ENCODE data around the gene HSF2BP.
"Not testable (repeated sequence)": the region's sequence is repeated elsewhere in the genome, so short reads cannot be mapped to it uniquely, and the experiment has no call there.

HSF2BP gene

DNA sequence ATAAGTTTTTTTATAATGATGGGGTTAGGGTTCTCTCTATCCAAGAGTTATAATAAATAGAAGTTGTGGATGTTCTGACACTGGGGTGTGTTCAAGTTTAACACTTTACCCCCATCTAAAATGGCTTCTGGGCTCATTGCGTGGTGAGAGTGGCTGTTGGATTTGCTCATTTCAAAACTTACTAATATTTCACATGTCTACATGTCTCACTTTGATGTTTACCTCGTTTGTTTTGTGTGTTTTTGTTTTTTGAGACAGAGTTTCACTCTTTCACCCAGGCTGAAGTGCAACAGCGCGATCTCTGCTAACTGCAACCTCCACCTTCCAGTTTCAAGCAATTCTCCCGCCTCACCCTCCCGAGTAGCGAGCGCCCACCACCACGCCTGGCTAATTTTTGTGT is 3.7 kb upstream of the HSF2BP start:
- Histone ChIP-seq H3K27me3 (replicated peaks; ENCODE audit: control insufficient read depth, insufficient read depth, low read length) (no peaks in the 10 kb centered on the region), H3K4me3 (ENCODE audit: low read length) (no peak overlapping the region), H3K36me3 (ENCODE audit: control insufficient read depth, insufficient read depth, low read length, severe bottlenecking) (peaks cover 33% of the 10 kb centered on the region), H3K9ac (ENCODE audit: low read length) (no peak overlapping the region), H3K9me3 (ENCODE audit: control insufficient read depth, low read length) (no peaks in the 10 kb centered on the region), H3K4me1 (ENCODE audit: control insufficient read depth, insufficient read depth, low read length) (peaks cover 25% of the 10 kb centered on the region)
- DNase-seq (ENCODE audit: low read depth), result no peak

GRCh38 chr21:43662286-43662685 is 3.0 kb upstream of the HSF2BP start:
- Histone ChIP-seq H3K4me1 (ENCODE audit: control insufficient read depth, insufficient read depth, low read length) (peaks cover 19% of the 10 kb centered on the region), H3K36me3 (ENCODE audit: control insufficient read depth, insufficient read depth, low read length, severe bottlenecking) (peaks cover 33% of the 10 kb centered on the region), H3K27me3 (replicated peaks; ENCODE audit: control insufficient read depth, insufficient read depth, low read length) (no peaks in the 10 kb centered on the region), H3K9me3 (ENCODE audit: control insufficient read depth, low read length) (no peaks in the 10 kb centered on the region), H3K9ac (ENCODE audit: low read length) (no peak overlapping the region), H3K4me3 (ENCODE audit: low read length) (no peak overlapping the region)
- no peak for DNase-seq (ENCODE audit: low read depth)

DNA sequence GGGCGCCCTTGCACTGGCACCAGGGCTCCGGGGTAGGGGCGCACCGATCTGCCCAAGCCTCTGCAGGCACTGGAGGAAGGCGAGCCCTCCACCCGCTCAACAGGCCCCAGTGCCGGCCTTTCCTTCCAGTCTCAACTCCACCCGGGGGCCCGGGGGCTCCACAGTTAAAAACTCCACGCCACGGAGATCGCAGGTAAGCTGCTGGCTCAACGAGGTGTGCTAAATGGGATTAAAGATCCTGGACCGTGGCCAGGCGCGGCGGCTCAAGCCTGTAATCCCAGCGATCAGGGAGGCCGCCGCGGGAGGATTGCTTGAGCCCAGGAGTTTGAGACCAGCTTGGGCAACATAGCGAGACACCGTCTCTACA is 536 bp downstream of the HSF2BP start:
- peaks cover 10% of the 10 kb centered on the region for H3K36me3 ChIP-seq (ENCODE audit: control insufficient read depth, insufficient read depth, low read length, severe bottlenecking)
- no peaks in the 10 kb centered on the region for H3K27me3 ChIP-seq (replicated peaks; ENCODE audit: control insufficient read depth, insufficient read depth, low read length)
- H3K4me1 ChIP-seq (ENCODE audit: control insufficient read depth, insufficient read depth, low read length), result peaks cover 20% of the 10 kb centered on the region
- no peaks in the 10 kb centered on the region for H3K9me3 ChIP-seq (ENCODE audit: control insufficient read depth, low read length)
- H3K4me3 ChIP-seq (ENCODE audit: low read length), result peak overlapping the region; percentile 90
- H3K9ac ChIP-seq (ENCODE audit: low read length), result peak overlapping the region; percentile 89
- DNase-seq (ENCODE audit: low read depth), result no peak

DNA sequence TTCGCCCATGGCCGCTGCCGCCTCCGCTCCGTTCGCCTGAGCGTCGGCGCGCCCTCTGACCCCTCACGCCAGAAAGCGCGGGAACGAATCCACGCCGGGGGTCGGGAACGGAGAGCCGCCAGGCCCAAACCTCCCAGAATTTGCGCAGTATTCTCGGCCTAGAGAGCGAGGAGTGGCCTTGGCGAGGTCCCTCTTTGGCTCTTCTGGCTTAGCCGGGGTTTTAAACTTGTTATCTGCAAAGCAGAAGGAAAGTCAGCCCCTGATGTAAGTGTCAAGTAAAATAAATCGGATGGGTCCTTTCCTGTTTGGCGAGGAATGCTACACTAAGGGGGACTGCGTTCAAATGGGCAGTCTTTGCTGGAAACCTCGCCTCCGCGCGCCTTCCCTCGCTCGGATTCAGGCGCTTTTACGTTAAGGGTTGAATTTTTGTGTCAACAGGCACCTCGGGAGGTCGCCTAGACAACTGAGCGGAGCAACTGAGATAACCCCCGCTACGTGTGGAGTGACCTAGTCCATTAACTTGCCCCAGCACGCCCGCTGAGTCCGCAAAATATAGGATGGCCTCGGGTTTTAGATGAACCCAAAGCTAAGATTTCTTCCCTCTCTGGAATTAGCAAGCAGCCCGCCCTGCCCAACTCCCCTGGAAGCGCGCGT is 1.1 kb downstream of the HSF2BP start:
- no peak overlapping the region for H3K9ac ChIP-seq (ENCODE audit: low read length)
- no peak overlapping the region for H3K4me3 ChIP-seq (ENCODE audit: low read length)
- no peak for DNase-seq (ENCODE audit: low read depth)
- peaks cover 9% of the 10 kb centered on the region for H3K36me3 ChIP-seq (ENCODE audit: control insufficient read depth, insufficient read depth, low read length, severe bottlenecking)
- H3K27me3 ChIP-seq (replicated peaks; ENCODE audit: control insufficient read depth, insufficient read depth, low read length), result no peaks in the 10 kb centered on the region
- no peaks in the 10 kb centered on the region for H3K9me3 ChIP-seq (ENCODE audit: control insufficient read depth, low read length)
- H3K4me1 ChIP-seq (ENCODE audit: control insufficient read depth, insufficient read depth, low read length), result peaks cover 20% of the 10 kb centered on the region

GRCh38 chr21:43657355-43658087 is 1.8 kb downstream of the HSF2BP start:
- Histone ChIP-seq H3K9me3 (ENCODE audit: control insufficient read depth, low read length) (no peaks in the 10 kb centered on the region), H3K36me3 (ENCODE audit: control insufficient read depth, insufficient read depth, low read length, severe bottlenecking) (peaks cover 5% of the 10 kb centered on the region), H3K4me3 (ENCODE audit: low read length) (no peak overlapping the region), H3K9ac (ENCODE audit: low read length) (no peak overlapping the region), H3K27me3 (replicated peaks; ENCODE audit: control insufficient read depth, insufficient read depth, low read length) (no peaks in the 10 kb centered on the region), H3K4me1 (ENCODE audit: control insufficient read depth, insufficient read depth, low read length) (peaks cover 20% of the 10 kb centered on the region)
- no peak for DNase-seq (ENCODE audit: low read depth)

DNA sequence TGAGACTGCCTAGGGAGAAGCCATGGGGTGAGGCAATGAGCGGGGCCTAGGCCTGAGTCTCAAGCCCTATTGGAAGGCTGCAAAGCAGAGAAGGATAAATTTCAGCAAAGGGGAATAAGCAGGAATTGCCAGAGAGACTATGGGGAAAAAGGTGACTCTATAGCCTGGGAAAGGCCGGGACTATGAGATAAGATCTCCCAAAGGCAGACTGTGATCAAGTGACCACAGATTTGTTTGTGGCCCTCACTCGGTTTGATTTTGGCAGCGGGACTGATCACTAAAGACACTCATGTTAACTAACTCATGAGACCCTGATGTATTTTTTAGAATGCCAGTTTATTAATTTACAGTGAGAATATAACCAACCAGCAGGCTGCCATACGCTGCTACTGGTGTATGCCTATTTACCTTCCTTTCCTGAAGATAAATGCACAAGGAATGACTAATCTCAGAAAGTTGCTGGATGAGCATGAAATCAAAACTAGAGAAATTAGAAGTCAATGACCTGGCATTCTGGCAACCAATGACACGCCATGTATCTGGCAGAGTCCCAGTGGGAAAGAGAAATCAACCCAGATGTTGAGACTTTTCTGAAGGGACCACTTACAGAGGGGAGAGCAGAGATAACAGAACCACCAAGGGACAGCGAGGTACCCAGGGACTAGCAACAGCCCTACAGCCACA is 4.3 kb downstream of the HSF2BP start:
- H3K36me3 ChIP-seq (ENCODE audit: control insufficient read depth, insufficient read depth, low read length, severe bottlenecking), result no peaks in the 10 kb centered on the region
- H3K4me3 ChIP-seq (ENCODE audit: low read length), result no peak overlapping the region
- H3K9me3 ChIP-seq (ENCODE audit: control insufficient read depth, low read length), result no peaks in the 10 kb centered on the region
- DNase-seq (ENCODE audit: low read depth), result no peak
- no peaks in the 10 kb centered on the region for H3K27me3 ChIP-seq (replicated peaks; ENCODE audit: control insufficient read depth, insufficient read depth, low read length)
- H3K9ac ChIP-seq (ENCODE audit: low read length), result no peak overlapping the region
- H3K4me1 ChIP-seq (ENCODE audit: control insufficient read depth, insufficient read depth, low read length), result peaks cover 7% of the 10 kb centered on the region

DNA sequence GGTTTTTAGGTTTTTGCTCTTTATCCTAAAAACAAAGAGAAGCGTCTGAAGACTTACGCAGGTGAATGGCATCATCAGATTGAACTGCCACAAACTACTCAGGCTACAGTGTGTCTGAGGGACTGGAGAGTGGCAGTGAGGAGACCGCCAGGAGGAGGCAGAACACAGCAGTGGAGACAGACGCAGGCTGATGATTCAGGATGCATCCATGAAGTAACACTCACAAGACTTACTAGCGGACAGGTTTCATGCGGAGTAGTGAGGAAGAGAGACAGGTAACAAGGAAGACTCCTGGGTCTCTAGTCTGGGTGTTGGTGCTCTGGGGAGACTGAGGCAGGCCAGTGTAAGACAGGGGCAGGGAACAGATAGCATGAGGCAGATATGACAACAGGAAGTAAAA is 5.7 kb downstream of the HSF2BP start:
- Histone ChIP-seq H3K27me3 (replicated peaks; ENCODE audit: control insufficient read depth, insufficient read depth, low read length) (no peaks in the 10 kb centered on the region), H3K4me1 (ENCODE audit: control insufficient read depth, insufficient read depth, low read length) (peaks cover 4% of the 10 kb centered on the region), H3K4me3 (ENCODE audit: low read length) (no peak overlapping the region), H3K36me3 (ENCODE audit: control insufficient read depth, insufficient read depth, low read length, severe bottlenecking) (no peaks in the 10 kb centered on the region), H3K9me3 (ENCODE audit: control insufficient read depth, low read length) (no peaks in the 10 kb centered on the region), H3K9ac (ENCODE audit: low read length) (no peak overlapping the region)
- DNase-seq (ENCODE audit: low read depth), result no peak

DNA sequence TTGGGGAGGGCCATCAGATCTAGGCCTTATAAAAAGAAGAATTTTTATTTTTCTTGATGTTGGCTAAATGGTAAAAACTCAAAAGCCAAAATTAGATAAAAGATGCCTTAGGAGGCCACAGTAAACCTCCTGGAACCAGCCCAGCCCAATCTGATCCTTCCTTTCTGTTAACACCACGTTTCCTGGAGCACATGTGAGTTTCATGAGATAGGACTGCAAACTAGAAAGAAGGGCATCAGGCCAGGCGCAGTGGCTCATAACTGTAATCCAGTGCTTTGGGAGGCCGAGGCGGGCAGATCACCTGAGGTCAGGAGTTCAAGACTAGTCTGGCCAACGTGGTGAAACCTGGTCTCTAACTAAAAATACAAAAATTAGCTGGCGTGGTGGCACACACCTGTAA is 6.7 kb downstream of the HSF2BP start:
- H3K27me3 ChIP-seq (replicated peaks; ENCODE audit: control insufficient read depth, insufficient read depth, low read length), result no peaks in the 10 kb centered on the region
- peaks cover 4% of the 10 kb centered on the region for H3K4me1 ChIP-seq (ENCODE audit: control insufficient read depth, insufficient read depth, low read length)
- no peaks in the 10 kb centered on the region for H3K36me3 ChIP-seq (ENCODE audit: control insufficient read depth, insufficient read depth, low read length, severe bottlenecking)
- no peak for DNase-seq (ENCODE audit: low read depth)
- H3K9ac ChIP-seq (ENCODE audit: low read length), result no peak overlapping the region
- H3K4me3 ChIP-seq (ENCODE audit: low read length), result no peak overlapping the region
- no peaks in the 10 kb centered on the region for H3K9me3 ChIP-seq (ENCODE audit: control insufficient read depth, low read length)

- not testable (repeated sequence) for DNase-seq (ENCODE audit: low read depth); H3K36me3 ChIP-seq (ENCODE audit: control insufficient read depth, insufficient read depth, low read length, severe bottlenecking); H3K4me3 ChIP-seq (ENCODE audit: low read length); H3K27me3 ChIP-seq (replicated peaks; ENCODE audit: control insufficient read depth, insufficient read depth, low read length); H3K9ac ChIP-seq (ENCODE audit: low read length); H3K4me1 ChIP-seq (ENCODE audit: control insufficient read depth, insufficient read depth, low read length); H3K9me3 ChIP-seq (ENCODE audit: control insufficient read depth, low read length)
Measured at GRCh38 chr21:43651926-43652325, 7.4 kb downstream of the HSF2BP start.

DNA sequence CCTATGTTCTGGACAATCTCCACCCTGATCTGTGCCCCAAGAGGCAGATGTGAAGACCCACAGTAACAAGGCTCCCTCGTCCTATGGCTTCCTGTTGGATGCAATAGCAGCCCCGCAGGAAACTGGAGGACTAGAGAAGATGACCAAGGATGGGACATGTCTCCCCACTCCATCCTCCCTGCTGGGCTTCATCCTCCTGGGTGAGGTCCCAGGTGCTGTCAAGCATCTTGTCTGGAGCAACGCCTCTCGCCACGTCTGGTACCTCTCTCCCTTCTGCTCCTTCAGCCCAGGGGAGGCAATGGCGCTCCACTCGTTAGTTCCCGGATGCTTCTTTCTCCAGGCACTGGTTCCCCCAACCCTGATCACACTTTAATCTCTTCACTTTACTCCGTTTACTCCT is 11.1 kb downstream of the HSF2BP start:
- no peak for DNase-seq (ENCODE audit: low read depth)
- Histone ChIP-seq H3K4me1 (ENCODE audit: control insufficient read depth, insufficient read depth, low read length) (peaks cover 16% of the 10 kb centered on the region), H3K9me3 (ENCODE audit: control insufficient read depth, low read length) (no peaks in the 10 kb centered on the region)

GRCh38 chr21:43646550-43647260 is 12.6 kb downstream of the HSF2BP start:
- Histone ChIP-seq H3K9ac (ENCODE audit: low read length) (peak overlapping the region; percentile 69), H3K36me3 (ENCODE audit: control insufficient read depth, insufficient read depth, low read length, severe bottlenecking) (no peaks in the 10 kb centered on the region), H3K9me3 (ENCODE audit: control insufficient read depth, low read length) (no peaks in the 10 kb centered on the region), H3K4me3 (ENCODE audit: low read length) (peak overlapping the region; percentile 6), H3K27me3 (replicated peaks; ENCODE audit: control insufficient read depth, insufficient read depth, low read length) (no peaks in the 10 kb centered on the region), H3K4me1 (ENCODE audit: control insufficient read depth, insufficient read depth, low read length) (peaks cover 16% of the 10 kb centered on the region)
- peak; percentile 95 for DNase-seq (ENCODE audit: low read depth)

More for the DNA sequence above, 11.1 kb downstream of the HSF2BP start:
- Histone ChIP-seq H3K4me3 (ENCODE audit: low read length) (no peak overlapping the region), H3K9ac (ENCODE audit: low read length) (no peak overlapping the region), H3K36me3 (ENCODE audit: control insufficient read depth, insufficient read depth, low read length, severe bottlenecking) (no peaks in the 10 kb centered on the region), H3K27me3 (replicated peaks; ENCODE audit: control insufficient read depth, insufficient read depth, low read length) (no peaks in the 10 kb centered on the region)

Measured in adipocyte (in vitro differentiated cells).